Chondrocyte (in vitro differentiated cells): ENCODE measurements around the gene ALOX15B. TPM values are rescaled to one million over a fixed set of nuclear protein-coding genes. Genes with fewer than 3 reads are reported as not detected.

Experiments used
- DNase-seq: peaks from one replicate; pipeline ENCODE4 v3.0.0; 2021; ENCODE audit warnings: mixed read lengths, low spot score
- H3K27ac Mint-ChIP-seq: one replicate; pipeline ENCODE4 v1.8.0; 2021; ENCODE audit warnings: mild to moderate bottlenecking, moderate library complexity, mixed read lengths; ENCODE audit not compliant: unreplicated experiment
- H3K27me3 Mint-ChIP-seq: 2 replicates; pipeline ENCODE4 v1.8.0; 2021; ENCODE audit warnings: low read depth, mixed read lengths
- H3K36me3 Mint-ChIP-seq: 2 replicates; pipeline ENCODE4 v1.8.0; 2021; ENCODE audit warnings: low read depth, mixed read lengths
- H3K4me1 Mint-ChIP-seq: 2 replicates; pipeline ENCODE4 v1.8.0; 2021; ENCODE audit warnings: low read depth, mild to moderate bottlenecking, mixed read lengths
- H3K4me3 Mint-ChIP-seq: one replicate; pipeline ENCODE4 v1.8.0; 2021; ENCODE audit warnings: mild to moderate bottlenecking, moderate library complexity, mixed read lengths; ENCODE audit not compliant: unreplicated experiment
- H3K9me3 Mint-ChIP-seq: 2 replicates; pipeline ENCODE4 v1.8.0; 2021; ENCODE audit warnings: low read depth, mixed read lengths
- microRNA-seq: library from miRNA; unstranded; fragments of <30 nt; microRNA quantifications from one replicate; pipeline ENCODE4 v1.2.0, GENCODE V29; 2020; ENCODE audit warnings: borderline number of aligned reads
- total RNA-seq: library from RNA; stranded (reverse); gene quantifications from 3 replicates; pipeline ENCODE4 v1.2.1, GENCODE V29; 2021
- TF ChIP-seq, protein P1 (sequence below): fragments of 200-600 bp; sonication (generic); IDR thresholded peaks from 2 replicates; pipeline ENCODE4 v1.5.0; 2021; ENCODE audit warnings: antibody characterized with exemption, mild to moderate bottlenecking, moderate library complexity

Gene ALOX15B
- total RNA-seq, 1 donor from 2014 or later: not detected

- Mint-ChIP-seq H3K27ac (no peak overlapping the region), H3K4me3 (no peak overlapping the region), H3K36me3 (no peaks in the 10 kb centered on the region), H3K9me3 (no peaks in the 10 kb centered on the region), H3K4me1 (no peaks in the 10 kb centered on the region), H3K27me3 (peaks cover 55% of the 10 kb centered on the region)
- no peak for DNase-seq
- TF ChIP-seq, protein P1, sequence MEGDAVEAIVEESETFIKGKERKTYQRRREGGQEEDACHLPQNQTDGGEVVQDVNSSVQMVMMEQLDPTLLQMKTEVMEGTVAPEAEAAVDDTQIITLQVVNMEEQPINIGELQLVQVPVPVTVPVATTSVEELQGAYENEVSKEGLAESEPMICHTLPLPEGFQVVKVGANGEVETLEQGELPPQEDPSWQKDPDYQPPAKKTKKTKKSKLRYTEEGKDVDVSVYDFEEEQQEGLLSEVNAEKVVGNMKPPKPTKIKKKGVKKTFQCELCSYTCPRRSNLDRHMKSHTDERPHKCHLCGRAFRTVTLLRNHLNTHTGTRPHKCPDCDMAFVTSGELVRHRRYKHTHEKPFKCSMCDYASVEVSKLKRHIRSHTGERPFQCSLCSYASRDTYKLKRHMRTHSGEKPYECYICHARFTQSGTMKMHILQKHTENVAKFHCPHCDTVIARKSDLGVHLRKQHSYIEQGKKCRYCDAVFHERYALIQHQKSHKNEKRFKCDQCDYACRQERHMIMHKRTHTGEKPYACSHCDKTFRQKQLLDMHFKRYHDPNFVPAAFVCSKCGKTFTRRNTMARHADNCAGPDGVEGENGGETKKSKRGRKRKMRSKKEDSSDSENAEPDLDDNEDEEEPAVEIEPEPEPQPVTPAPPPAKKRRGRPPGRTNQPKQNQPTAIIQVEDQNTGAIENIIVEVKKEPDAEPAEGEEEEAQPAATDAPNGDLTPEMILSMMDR: no peak
Observed at GRCh38 chr17:8095361-8095760, 56.5 kb downstream of the ALOX15B start.

DNA sequence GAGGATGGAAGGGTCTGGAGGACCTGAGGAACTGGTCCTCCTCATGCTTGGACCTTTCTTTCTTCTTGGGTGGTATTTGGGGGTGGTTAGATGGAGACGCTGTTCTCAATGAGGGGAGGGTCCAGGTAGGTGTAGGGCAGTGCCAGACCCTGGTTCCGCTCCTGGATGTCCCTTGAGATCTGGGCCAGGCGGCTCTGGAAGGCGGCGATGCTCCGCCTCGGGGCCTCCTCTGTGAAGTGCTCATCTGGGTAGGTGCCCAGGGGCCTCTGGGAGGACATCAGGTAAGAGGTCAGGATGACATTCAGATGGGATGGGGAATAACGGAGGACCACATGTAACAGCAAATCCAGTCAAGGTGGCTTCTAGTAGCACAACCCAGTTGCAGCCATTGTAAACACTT lies 57.7 kb downstream of the ALOX15B start:
- no peak overlapping the region for H3K27ac Mint-ChIP-seq
- H3K36me3 Mint-ChIP-seq: no peaks in the 10 kb centered on the region
- no peaks in the 10 kb centered on the region for H3K4me1 Mint-ChIP-seq
- DNase-seq: no peak
- H3K27me3 Mint-ChIP-seq: peaks cover 44% of the 10 kb centered on the region
- no peak overlapping the region for H3K4me3 Mint-ChIP-seq
- TF ChIP-seq, protein P1: no peak
- no peaks in the 10 kb centered on the region for H3K9me3 Mint-ChIP-seq

Small RNA genes lying within 50 kb of the gene (microRNA-seq; reads per million reads assigned to microRNA genes)
- not detected for gene MIR4314

Other genes with a start within 250 kb of the ALOX15B start
- gene KDM6B, start 204.8 kb upstream of the ALOX15B start, total RNA-seq: 36.6 to 38.2 TPM (median 37.4 TPM) in 3 replicates
- gene TMEM88, start 184.0 kb upstream of the ALOX15B start, total RNA-seq: 1.6 to 1.9 TPM (median 1.8 TPM) in 3 replicates
- 52.9 to 94.6 TPM (median 57.5 TPM) in 3 replicates for gene NAA38, start 181.5 kb upstream of the ALOX15B start, total RNA-seq
- 6.9 to 10.5 TPM (median 8.6 TPM) in 3 replicates for gene CYB5D1, start 181.1 kb upstream of the ALOX15B start, total RNA-seq
- 129 to 138 TPM (median 134 TPM) in 3 replicates for gene CHD3, start 150.3 kb upstream of the ALOX15B start, total RNA-seq
- gene RNF227, start 122.8 kb upstream of the ALOX15B start, total RNA-seq: 1.6 to 2.2 TPM (median 1.8 TPM) in 3 replicates
- 1.9 to 3.2 TPM (median 2.3 TPM) in 3 replicates for gene KCNAB3, start 109.2 kb upstream of the ALOX15B start, total RNA-seq
- gene TRAPPC1, start 107.1 kb upstream of the ALOX15B start, total RNA-seq: 113 to 135 TPM (median 121 TPM) in 3 replicates
- gene CNTROB, start 106.9 kb upstream of the ALOX15B start, total RNA-seq: 28.7 to 29.2 TPM (median 29.2 TPM) in 3 replicates
- not detected in 3 replicates for gene GUCY2D, start 36.4 kb upstream of the ALOX15B start, total RNA-seq
- gene ALOX12B, start 48.7 kb downstream of the ALOX15B start, total RNA-seq: 0.17 TPM in 1 of 3 replicates, not detected in the others
- 0.12 to 0.13 TPM (median 0.12 TPM) in 3 replicates for gene ALOXE3, start 79.5 kb downstream of the ALOX15B start, total RNA-seq
- 0.51 to 1.5 TPM (median 0.70 TPM) in 3 replicates for gene HES7, start 85.0 kb downstream of the ALOX15B start, total RNA-seq
- gene PER1, start 113.3 kb downstream of the ALOX15B start, total RNA-seq: 68.0 to 87.6 TPM (median 75.9 TPM) in 3 replicates
- 45.4 to 58.1 TPM (median 46.7 TPM) in 3 replicates for gene VAMP2, start 123.9 kb downstream of the ALOX15B start, total RNA-seq
- 7.8 to 12.1 TPM (median 8.4 TPM) in 3 replicates for gene TMEM107, start 137.3 kb downstream of the ALOX15B start, total RNA-seq
- 5.5 to 8.6 TPM (median 8.2 TPM) in 3 replicates for gene BORCS6, start 151.1 kb downstream of the ALOX15B start, total RNA-seq
- gene AURKB, start 171.5 kb downstream of the ALOX15B start, total RNA-seq: 8.6 to 14.1 TPM (median 8.9 TPM) in 3 replicates
- gene CTC1, start 209.0 kb downstream of the ALOX15B start, total RNA-seq: 19.9 to 28.7 TPM (median 22.1 TPM) in 3 replicates
- 30.2 to 52.1 TPM (median 32.7 TPM) in 3 replicates for gene PFAS, start 210.2 kb downstream of the ALOX15B start, total RNA-seq
- gene RANGRF, start 249.6 kb downstream of the ALOX15B start, total RNA-seq: 19.8 to 24.5 TPM (median 21.2 TPM) in 3 replicates